ENCODE measurements around the gene DPP7. TPM values are rescaled to one million over a fixed set of nuclear protein-coding genes. Genes with fewer than 3 reads are reported as not detected.
"Not testable (repeated sequence)": the region's sequence is repeated elsewhere in the genome, so short reads cannot be mapped to it uniquely, and the experiment has no call there.

DPP7 gene
- polyA plus RNA-seq, 1 of the 3 experiments (the other 2 are of a cell fraction): 127 TPM

DNA sequence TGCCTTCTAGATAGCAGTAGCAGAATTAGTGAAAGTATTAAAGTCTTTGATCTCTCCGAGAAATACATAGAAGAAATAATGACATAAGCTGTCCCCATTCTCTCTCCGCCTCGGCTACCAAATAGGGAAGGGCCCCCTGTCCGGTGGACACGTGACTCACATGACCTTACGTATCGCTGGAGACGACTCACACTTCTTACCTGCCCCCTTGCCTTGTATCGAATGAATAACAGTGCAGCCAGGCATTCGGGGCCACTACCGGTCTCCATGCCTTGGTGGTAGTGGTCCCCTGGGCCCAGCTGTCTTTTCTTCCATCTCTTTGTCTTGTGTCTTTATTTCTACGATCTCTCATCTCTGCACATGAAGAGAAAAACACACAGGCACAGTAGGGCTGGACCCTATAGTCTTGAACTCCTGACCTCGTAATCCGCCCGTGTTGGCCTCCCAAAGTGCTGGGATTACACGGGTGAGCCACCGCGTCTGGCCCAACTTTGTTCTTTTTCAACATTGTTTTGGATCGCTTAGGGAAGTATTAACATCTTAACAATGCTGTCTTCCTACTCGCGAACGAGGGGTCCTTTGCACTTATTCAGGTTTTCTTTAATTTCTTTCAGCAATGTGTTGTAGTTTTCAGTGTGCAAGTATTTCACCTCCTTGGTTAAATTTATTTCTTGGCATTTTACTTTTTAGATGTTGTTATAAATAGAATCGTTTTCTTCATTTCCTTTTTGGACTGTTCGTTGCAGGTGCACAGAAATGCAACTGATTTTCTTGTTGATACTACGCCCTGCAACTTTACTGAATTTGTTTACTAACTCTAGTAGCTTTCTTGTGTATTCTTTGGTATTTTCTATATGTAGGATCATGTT is 7.6 kb upstream of the DPP7 start:
- H3K36me3 ChIP-seq (replicated peaks in 1 of 2; ENCODE audit: control insufficient read depth in 1 of 2, insufficient read depth in 2 of 2, low read length in 1 of 2); H3K4me1 ChIP-seq (ENCODE audit: control insufficient read depth in 1 of 2, insufficient read depth in 2 of 2, low read depth in 1 of 2, low read length in 1 of 2); H3K4me2 ChIP-seq; POLR2A ChIA-PET; H3F3A ChIP-seq (replicated peaks; ENCODE audit: insufficient read depth); H3K9me2 ChIP-seq; H3K9ac ChIP-seq; H4K20me1 ChIP-seq (ENCODE audit: insufficient read depth); H3K4me3 ChIP-seq (ENCODE audit: low read depth in 2 of 2, low read length in 1 of 2); H3K27ac ChIP-seq (ENCODE audit: low read depth in 2 of 2, low read length in 1 of 2); H3K9me3 ChIP-seq; DNase-seq; H3K27me3 ChIP-seq (ENCODE audit: insufficient read depth); H2AFZ ChIP-seq (ENCODE audit: low read depth): not testable (repeated sequence)
- 85% methylated on average over 14 of the region's 25 CpGs for WGBS (ENCODE audit: low lambda C conversion rate)
- peaks cover 32% of the 10 kb centered on the region for H3K79me2 ChIP-seq (ENCODE audit: insufficient read depth)
- CTCF ChIA-PET: interaction anchor here (0.9 to 3.0 kb wide), 5 partner anchors 67 to 114 kb away, joined by 3 to 19 read pairs (median 5); partner anchors contain the start of genes ANAPC2, RNF224 and SSNA1

- CTCF ChIA-PET: interaction anchor here (1.0 to 4.9 kb wide), 7 partner anchors 53 to 125 kb away, joined by 3 to 40 read pairs (median 3); partner anchors contain the start of genes RNF224 and TMEM210
- H3K4me3 ChIP-seq (ENCODE audit: low read depth in 2 of 2, low read length in 1 of 2); DNase-seq: not testable (repeated sequence)
Measured at GRCh38 chr9:137118092-137118603, 3.6 kb upstream of the DPP7 start.

GRCh38 chr9:137117269-137117731 is 2.8 kb upstream of the DPP7 start:
- Histone ChIP-seq H3K27me3 (ENCODE audit: insufficient read depth) (no peaks in the 10 kb centered on the region), H3K27ac (ENCODE audit: low read depth in 2 of 2, low read length in 1 of 2) (no peak overlapping the region), H3F3A (replicated peaks; ENCODE audit: insufficient read depth) (no peaks in the 10 kb centered on the region), H3K36me3 (replicated peaks in 1 of 2; ENCODE audit: control insufficient read depth in 1 of 2, insufficient read depth in 2 of 2, low read length in 1 of 2) (peaks cover 0 to 6% of the 10 kb centered on the region in 2 experiments), H3K9me2 (no peaks in the 10 kb centered on the region), H3K79me2 (ENCODE audit: insufficient read depth) (no peaks in the 10 kb centered on the region), H3K9me3 (no peaks in the 10 kb centered on the region), H3K4me1 (ENCODE audit: control insufficient read depth in 1 of 2, insufficient read depth in 2 of 2, low read depth in 1 of 2, low read length in 1 of 2) (peaks cover 0 to 10% of the 10 kb centered on the region in 2 experiments; a peak in 1 of 4 replicates), H3K4me2 (no peak overlapping the region), H3K4me3 (ENCODE audit: low read depth in 2 of 2, low read length in 1 of 2) (no peak overlapping the region), H3K9ac (no peak overlapping the region), H2AFZ (ENCODE audit: low read depth) (no peak overlapping the region), H4K20me1 (ENCODE audit: insufficient read depth) (no peaks in the 10 kb centered on the region)
- DNase-seq: no peak
- TF ChIP-seq TEAD4 (IDR thresholded peaks at IDR 0.05; ENCODE audit: borderline replicate concordance, insufficient read depth): no peak
- no peak for TF ChIP-seq NRF1 (IDR thresholded peaks at IDR 0.05; ENCODE audit: low read depth, low read length)
- WGBS (ENCODE audit: low lambda C conversion rate): 98% methylated on average over 8 of the region's 15 CpGs
- ChIA-PET CTCF (interaction anchor here (0.6 to 4.9 kb wide), 2 partner anchors 22 to 110 kb away, joined by 3 to 40 read pairs; partner anchors contain the start of gene RNF224), POLR2A (no interaction called here)

More at GRCh38 chr9:137118092-137118603, 3.6 kb upstream of the DPP7 start:
- not testable (repeated sequence) for H3K9ac ChIP-seq; H4K20me1 ChIP-seq (ENCODE audit: insufficient read depth); H3K9me3 ChIP-seq; H3K36me3 ChIP-seq (replicated peaks in 1 of 2; ENCODE audit: control insufficient read depth in 1 of 2, insufficient read depth in 2 of 2, low read length in 1 of 2); H3K27me3 ChIP-seq (ENCODE audit: insufficient read depth); H3K4me2 ChIP-seq; H3K9me2 ChIP-seq; H3K27ac ChIP-seq (ENCODE audit: low read depth in 2 of 2, low read length in 1 of 2); H3F3A ChIP-seq (replicated peaks; ENCODE audit: insufficient read depth); H3K79me2 ChIP-seq (ENCODE audit: insufficient read depth); H2AFZ ChIP-seq (ENCODE audit: low read depth)
- POLR2A ChIA-PET: interaction anchor here (1.2 kb wide), 1 partner anchor 109 kb away, joined by 3 read pairs; the partner anchor contains the start of gene RNF224
- H3K4me1 ChIP-seq (ENCODE audit: control insufficient read depth in 1 of 2, insufficient read depth in 2 of 2, low read depth in 1 of 2, low read length in 1 of 2): peaks cover 0 to 10% of the 10 kb centered on the region in 2 experiments; a peak in 1 of 4 replicates
- WGBS (ENCODE audit: low lambda C conversion rate): 81% methylated on average over 11 of the region's 12 CpGs

Measured in SK-N-SH (cell line).